Measurements from ENCODE around the gene M6PR. TPM values are rescaled to one million over a fixed set of nuclear protein-coding genes. Genes with fewer than 3 reads are reported as not detected.

The M6PR gene
- total RNA-seq, 1 donor from 2014 or later: 72.2 TPM

- H3K4me1 ChIP-seq: no peaks in the 10 kb centered on the region
- intact Hi-C loops (cut with DNase I): loop anchor here (10.0 kb wide), 1 partner anchor 355 kb away; the partner anchor contains the start of gene CLEC4E
- H3K9me3 ChIP-seq: no peaks in the 10 kb centered on the region
- no peak overlapping the region for H3K4me3 ChIP-seq
- no peaks in the 10 kb centered on the region for H3K36me3 ChIP-seq
- TF ChIP-seq, protein P1, sequence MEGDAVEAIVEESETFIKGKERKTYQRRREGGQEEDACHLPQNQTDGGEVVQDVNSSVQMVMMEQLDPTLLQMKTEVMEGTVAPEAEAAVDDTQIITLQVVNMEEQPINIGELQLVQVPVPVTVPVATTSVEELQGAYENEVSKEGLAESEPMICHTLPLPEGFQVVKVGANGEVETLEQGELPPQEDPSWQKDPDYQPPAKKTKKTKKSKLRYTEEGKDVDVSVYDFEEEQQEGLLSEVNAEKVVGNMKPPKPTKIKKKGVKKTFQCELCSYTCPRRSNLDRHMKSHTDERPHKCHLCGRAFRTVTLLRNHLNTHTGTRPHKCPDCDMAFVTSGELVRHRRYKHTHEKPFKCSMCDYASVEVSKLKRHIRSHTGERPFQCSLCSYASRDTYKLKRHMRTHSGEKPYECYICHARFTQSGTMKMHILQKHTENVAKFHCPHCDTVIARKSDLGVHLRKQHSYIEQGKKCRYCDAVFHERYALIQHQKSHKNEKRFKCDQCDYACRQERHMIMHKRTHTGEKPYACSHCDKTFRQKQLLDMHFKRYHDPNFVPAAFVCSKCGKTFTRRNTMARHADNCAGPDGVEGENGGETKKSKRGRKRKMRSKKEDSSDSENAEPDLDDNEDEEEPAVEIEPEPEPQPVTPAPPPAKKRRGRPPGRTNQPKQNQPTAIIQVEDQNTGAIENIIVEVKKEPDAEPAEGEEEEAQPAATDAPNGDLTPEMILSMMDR (IDR thresholded peaks at IDR 0.05): no peak
- no peaks in the 10 kb centered on the region for H3K27me3 ChIP-seq
- no peak overlapping the region for H3K27ac ChIP-seq
- no peak for DNase-seq (ENCODE audit: low spot score in 2 of 2)
Measured at GRCh38 chr12:8899830-8900229, 49.6 kb downstream of the M6PR start.

GRCh38 chr12:8897081-8897480 is 52.4 kb downstream of the M6PR start:
- TF ChIP-seq, protein P1 (IDR thresholded peaks at IDR 0.05): no peak
- Histone ChIP-seq H3K36me3 (no peaks in the 10 kb centered on the region), H3K4me3 (no peak overlapping the region), H3K27me3 (no peaks in the 10 kb centered on the region), H3K4me1 (no peaks in the 10 kb centered on the region), H3K27ac (no peak overlapping the region), H3K9me3 (no peaks in the 10 kb centered on the region)
- no peak for DNase-seq (ENCODE audit: low spot score in 2 of 2)
- intact Hi-C loops (cut with DNase I): loop anchor here (10.0 kb wide), 1 partner anchor 352 kb away; the partner anchor contains the start of gene CLEC4E

- Histone ChIP-seq H3K9me3 (no peaks in the 10 kb centered on the region), H3K27ac (no peak overlapping the region), H3K4me3 (no peak overlapping the region), H3K36me3 (no peaks in the 10 kb centered on the region), H3K4me1 (no peaks in the 10 kb centered on the region), H3K27me3 (no peaks in the 10 kb centered on the region)
- TF ChIP-seq, protein P1 (IDR thresholded peaks at IDR 0.05): no peak
- no peak for DNase-seq (ENCODE audit: low spot score in 2 of 2)
- intact Hi-C loops (cut with DNase I): loop anchor here (5.0 to 10.0 kb wide), 2 partner anchors 233 to 350 kb away; partner anchors contain the start of genes CLEC4E and MFAP5
Measured at GRCh38 chr12:8894986-8895385, 54.5 kb downstream of the M6PR start.

- H3K4me1 ChIP-seq: no peaks in the 10 kb centered on the region
- H3K4me3 ChIP-seq: no peak overlapping the region
- no peaks in the 10 kb centered on the region for H3K36me3 ChIP-seq
- no peaks in the 10 kb centered on the region for H3K9me3 ChIP-seq
- DNase-seq (ENCODE audit: low spot score in 2 of 2): no peak
- H3K27me3 ChIP-seq: no peaks in the 10 kb centered on the region
- intact Hi-C loops (cut with DNase I): loop anchor here (5.0 to 10.0 kb wide), 2 partner anchors 232 to 350 kb away; partner anchors contain the start of genes CLEC4E and MFAP5
- TF ChIP-seq, protein P1 (IDR thresholded peaks at IDR 0.05): no peak
- no peak overlapping the region for H3K27ac ChIP-seq
Measured at GRCh38 chr12:8894378-8894777, 55.1 kb downstream of the M6PR start.

DNA sequence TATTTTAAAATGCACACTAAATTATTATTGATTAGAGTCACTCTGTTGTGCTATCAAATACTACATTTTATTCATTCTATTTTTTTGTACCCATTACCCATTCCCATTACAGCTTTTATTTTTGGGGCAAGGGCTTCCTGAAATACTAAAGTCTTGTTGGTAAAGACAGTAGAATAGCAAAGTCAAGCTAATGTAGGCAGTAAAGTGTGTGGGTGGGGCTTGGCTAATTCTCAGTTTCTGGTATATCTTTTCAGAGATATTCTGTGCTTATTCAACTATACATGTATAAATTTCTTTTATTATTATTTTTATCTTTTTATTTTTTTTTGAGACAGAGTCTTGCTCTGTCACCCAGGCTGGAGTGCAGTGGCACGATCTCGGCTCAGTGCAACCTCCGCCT is 57.5 kb downstream of the M6PR start:
- no peaks in the 10 kb centered on the region for H3K36me3 ChIP-seq
- H3K9me3 ChIP-seq: no peaks in the 10 kb centered on the region
- H3K27ac ChIP-seq: no peak overlapping the region
- no peak overlapping the region for H3K4me3 ChIP-seq
- no peaks in the 10 kb centered on the region for H3K27me3 ChIP-seq
- DNase-seq (ENCODE audit: low spot score in 2 of 2): no peak
- no peaks in the 10 kb centered on the region for H3K4me1 ChIP-seq
- intact Hi-C loops (cut with DNase I): loop anchor here (2.0 to 10.0 kb wide), 4 partner anchors 69 to 347 kb away; partner anchors contain the start of genes A2ML1, CLEC4E and MFAP5
- TF ChIP-seq, protein P1 (IDR thresholded peaks at IDR 0.05): no peak

Other genes with a start within 250 kb of the M6PR start
- not detected for gene A2ML1, start 127.0 kb downstream of the M6PR start, total RNA-seq
- gene PHC1, start 35.1 kb downstream of the M6PR start, total RNA-seq: 31.0 TPM
- 0.53 TPM for gene KLRG1, start 39.9 kb upstream of the M6PR start, total RNA-seq
- gene A2M, start 166.3 kb upstream of the M6PR start, total RNA-seq: 846 TPM